ENCODE data around the gene ATP6V0C. TPM values are rescaled to one million over a fixed set of nuclear protein-coding genes. Genes with fewer than 3 reads are reported as not detected.
"Not testable (repeated sequence)": the region's sequence is repeated elsewhere in the genome, so short reads cannot be mapped to it uniquely, and the experiment has no call there.

Gene ATP6V0C
- total and polyA plus RNA-seq, 9 donors = 34.8 to 143 (median 119) TPM

DNA sequence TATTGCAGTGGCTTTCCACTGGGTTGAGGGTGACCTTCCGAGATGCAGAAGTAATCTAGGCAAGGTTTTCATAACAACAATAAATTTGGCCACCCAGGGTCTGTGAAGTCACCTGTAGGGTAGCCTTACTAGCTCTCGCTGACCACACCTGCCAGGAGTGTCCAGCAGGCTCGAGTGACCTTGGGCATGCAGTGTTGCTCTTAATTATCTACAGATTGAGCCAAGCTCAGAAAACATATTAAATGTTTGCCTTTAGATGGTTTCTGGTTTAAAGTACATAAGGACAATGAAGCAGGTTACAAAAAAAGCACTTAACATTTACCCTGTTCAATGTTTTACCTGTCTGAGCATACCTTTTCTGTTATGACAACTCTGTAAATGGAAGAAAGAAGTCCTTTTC lies 37.0 kb upstream of the ATP6V0C start:
- intact Hi-C loops (cut with DNase I) = no loop called here
- DNase-seq = no peak
- Histone ChIP-seq H3K4me1 (ENCODE audit: insufficient read depth) (peaks cover 5% of the 10 kb centered on the region), H3K9me3 (no peaks in the 10 kb centered on the region), H3K27me3 (peaks cover under 1% of the 10 kb centered on the region), H3K27ac (no peak overlapping the region), H3K4me3 (no peak overlapping the region), H3K36me3 (no peaks in the 10 kb centered on the region)
- 66 to 71% (median 68%) methylated on average over 3 of the region's 3 CpGs for WGBS, 3 donors
- TF ChIP-seq CTCF (IDR thresholded peaks at IDR 0.05) = no peak
- TF ChIP-seq EP300 (IDR thresholded peaks at IDR 0.05) = no peak
- no peak for TF ChIP-seq POLR2A (IDR thresholded peaks at IDR 0.05)

DNA sequence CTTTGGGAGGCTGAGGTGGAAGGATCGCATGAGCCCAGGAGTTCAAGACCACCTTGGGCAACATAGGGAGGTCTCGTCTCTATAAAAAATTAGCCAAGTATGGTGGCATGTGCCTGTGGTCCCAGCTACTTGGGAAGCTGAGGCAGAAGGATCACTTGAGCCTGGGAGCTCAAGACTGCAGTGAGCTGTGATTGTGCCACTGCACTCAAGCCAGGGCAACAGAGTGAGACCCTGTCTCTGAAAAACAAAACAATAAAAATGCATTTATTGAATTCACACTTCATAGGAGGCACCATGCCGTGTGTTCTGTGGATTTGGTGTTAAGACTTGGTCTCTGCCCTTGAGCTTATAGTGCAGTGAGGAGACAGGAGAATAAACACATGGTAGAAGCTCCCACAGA lies 36.4 kb upstream of the ATP6V0C start:
- no peak overlapping the region for H3K27ac ChIP-seq
- H3K4me3 ChIP-seq = no peak overlapping the region
- H3K4me1 ChIP-seq (ENCODE audit: insufficient read depth) = peaks cover 5% of the 10 kb centered on the region
- no peaks in the 10 kb centered on the region for H3K36me3 ChIP-seq
- no peaks in the 10 kb centered on the region for H3K27me3 ChIP-seq
- no peak for TF ChIP-seq EP300 (IDR thresholded peaks at IDR 0.05)
- TF ChIP-seq POLR2A (IDR thresholded peaks at IDR 0.05) = no peak
- TF ChIP-seq CTCF (IDR thresholded peaks at IDR 0.05) = no peak
- 93 to 96% (median 95%) methylated on average over 3 of the region's 3 CpGs for WGBS, 3 donors
- no peaks in the 10 kb centered on the region for H3K9me3 ChIP-seq
- intact Hi-C loops (cut with DNase I) = no loop called here
- no peak for DNase-seq

GRCh38 chr16:2478279-2478678 lies 35.5 kb upstream of the ATP6V0C start:
- no peaks in the 10 kb centered on the region for H3K9me3 ChIP-seq
- 81 to 82% (median 81%) methylated on average over 8 of the region's 8 CpGs for WGBS, 3 donors
- H3K4me3 ChIP-seq = no peak overlapping the region
- H3K4me1 ChIP-seq (ENCODE audit: insufficient read depth) = peaks cover 11% of the 10 kb centered on the region
- no peak overlapping the region for H3K27ac ChIP-seq
- no peaks in the 10 kb centered on the region for H3K27me3 ChIP-seq
- intact Hi-C loops (cut with DNase I) = no loop called here
- no peaks in the 10 kb centered on the region for H3K36me3 ChIP-seq
- DNase-seq = no peak
- no peak for TF ChIP-seq EP300 (IDR thresholded peaks at IDR 0.05)
- no peak for TF ChIP-seq POLR2A (IDR thresholded peaks at IDR 0.05)
- no peak for TF ChIP-seq CTCF (IDR thresholded peaks at IDR 0.05)

DNA sequence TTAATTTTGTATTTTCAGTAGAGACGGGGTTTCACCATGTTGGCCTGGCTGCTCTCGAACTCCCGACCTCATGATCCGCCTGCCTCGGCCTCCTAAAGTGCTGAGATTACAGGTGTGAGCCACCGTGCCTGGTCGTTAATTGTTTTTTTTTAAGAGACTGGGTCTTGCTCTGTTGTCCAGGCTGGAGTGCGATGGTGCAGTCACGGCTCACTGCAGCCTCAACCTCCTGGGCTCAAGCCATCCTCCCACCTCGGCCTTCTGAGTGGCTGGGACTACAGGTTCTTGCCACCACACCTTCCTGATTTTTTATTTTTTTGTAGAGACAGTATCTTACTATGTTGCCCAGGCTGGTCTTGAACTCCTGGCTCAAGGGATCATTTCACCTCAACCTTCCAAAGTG lies 33.8 kb upstream of the ATP6V0C start:
- DNase-seq; H3K27ac ChIP-seq; H3K4me3 ChIP-seq; H3K27me3 ChIP-seq; H3K9me3 ChIP-seq; H3K36me3 ChIP-seq; intact Hi-C loops (cut with DNase I): not testable (repeated sequence)
- peaks cover 17% of the 10 kb centered on the region for H3K4me1 ChIP-seq (ENCODE audit: insufficient read depth)
- 92 to 94% (median 94%) methylated on average over 10 of the region's 10 CpGs for WGBS, 3 donors

DNA sequence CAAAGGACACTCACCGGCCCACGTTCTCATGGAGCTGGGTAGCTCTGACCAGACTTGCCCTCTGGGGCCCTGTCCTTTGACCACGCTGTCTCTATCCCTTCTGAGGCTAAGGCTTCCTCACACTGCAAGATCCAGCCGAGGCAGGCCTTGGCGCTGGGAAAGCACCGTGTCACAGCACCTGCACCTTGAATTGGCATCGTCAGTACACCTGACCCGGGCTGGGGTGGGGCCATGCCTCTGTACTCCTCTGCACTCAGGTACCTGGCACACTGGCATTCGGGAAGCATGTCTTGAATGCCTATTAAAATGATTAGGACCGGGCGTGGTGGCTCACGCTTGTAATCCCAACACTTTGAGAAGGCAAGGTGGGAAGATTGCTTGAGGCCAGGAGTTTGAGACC lies 32.8 kb upstream of the ATP6V0C start:
- Histone ChIP-seq H3K27me3 (no peaks in the 10 kb centered on the region), H3K9me3 (no peaks in the 10 kb centered on the region), H3K4me3 (no peak overlapping the region), H3K27ac (no peak overlapping the region), H3K4me1 (ENCODE audit: insufficient read depth) (peaks cover 14% of the 10 kb centered on the region), H3K36me3 (no peaks in the 10 kb centered on the region)
- WGBS, 3 donors = 83 to 84% (median 84%) methylated on average over 12 of the region's 12 CpGs
- intact Hi-C loops (cut with DNase I) = no loop called here
- DNase-seq = no peak
- TF ChIP-seq CTCF (IDR thresholded peaks at IDR 0.05) = no peak
- no peak for TF ChIP-seq EP300 (IDR thresholded peaks at IDR 0.05)
- TF ChIP-seq POLR2A (IDR thresholded peaks at IDR 0.05) = no peak

Data from ovary (tissue), 9 donors.